Esophagus squamous epithelium (tissue), 4 donors: ENCODE measurements around the gene NDRG3.

Source experiments
- POLR2A ChIP-seq, 4 donors: fragments of 450-650 bp; IDR thresholded peaks; one replicate each; pipeline ENCODE4 v1.6.1; 2017; ENCODE audit warnings: antibody characterized with exemption in 4 of 4, mild to moderate bottlenecking in 4 of 4, moderate library complexity in 3 of 4
- TF ChIP-seq, protein P1 (sequence below), 6 experiments: fragments of 450-650 bp in 4 of 6; fragments of 200-600 bp in 2 of 6; sonication (generic) in 2 of 6; IDR thresholded peaks; one replicate each; pipeline ENCODE4 v1.5.1; 2016 to 2019; ENCODE audit warnings: antibody characterized with exemption in 6 of 6, mild to moderate bottlenecking in 4 of 6, moderate library complexity in 4 of 6

DNA sequence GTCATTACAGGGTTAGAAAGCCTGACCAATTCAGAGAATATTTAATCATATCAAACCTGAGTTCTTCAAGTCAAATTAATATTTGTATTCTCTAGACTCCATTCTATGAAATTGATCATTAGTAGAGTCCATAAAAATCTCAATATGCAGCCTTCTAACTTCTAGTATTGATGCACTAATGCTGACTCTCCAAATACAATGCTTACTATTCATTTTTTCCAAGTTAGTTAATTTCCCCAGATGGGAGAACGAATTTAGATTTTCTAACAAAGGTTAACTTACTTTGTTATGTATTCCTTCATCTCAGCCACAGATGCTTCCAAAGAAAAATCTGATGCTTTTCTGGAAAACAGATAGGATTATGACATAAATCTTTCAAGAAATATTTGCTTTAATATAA is 12.4 kb upstream of the NDRG3 start:
- no peak for TF ChIP-seq POLR2A (IDR thresholded peaks at IDR 0.05)
- TF ChIP-seq, protein P1, sequence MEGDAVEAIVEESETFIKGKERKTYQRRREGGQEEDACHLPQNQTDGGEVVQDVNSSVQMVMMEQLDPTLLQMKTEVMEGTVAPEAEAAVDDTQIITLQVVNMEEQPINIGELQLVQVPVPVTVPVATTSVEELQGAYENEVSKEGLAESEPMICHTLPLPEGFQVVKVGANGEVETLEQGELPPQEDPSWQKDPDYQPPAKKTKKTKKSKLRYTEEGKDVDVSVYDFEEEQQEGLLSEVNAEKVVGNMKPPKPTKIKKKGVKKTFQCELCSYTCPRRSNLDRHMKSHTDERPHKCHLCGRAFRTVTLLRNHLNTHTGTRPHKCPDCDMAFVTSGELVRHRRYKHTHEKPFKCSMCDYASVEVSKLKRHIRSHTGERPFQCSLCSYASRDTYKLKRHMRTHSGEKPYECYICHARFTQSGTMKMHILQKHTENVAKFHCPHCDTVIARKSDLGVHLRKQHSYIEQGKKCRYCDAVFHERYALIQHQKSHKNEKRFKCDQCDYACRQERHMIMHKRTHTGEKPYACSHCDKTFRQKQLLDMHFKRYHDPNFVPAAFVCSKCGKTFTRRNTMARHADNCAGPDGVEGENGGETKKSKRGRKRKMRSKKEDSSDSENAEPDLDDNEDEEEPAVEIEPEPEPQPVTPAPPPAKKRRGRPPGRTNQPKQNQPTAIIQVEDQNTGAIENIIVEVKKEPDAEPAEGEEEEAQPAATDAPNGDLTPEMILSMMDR (IDR thresholded peaks at IDR 0.05) = no peak
